EL (cell line): ENCODE results near the gene KCNIP1.
A peak's percentile ranks its signal among the peaks of the same experiment; 100 is the strongest.

Experiments used
- DNase-seq: peaks from one replicate; pipeline ENCODE4 v3.0.0-alpha.2; 2016

KCNIP1 gene

GRCh38 chr5:170503990-170504596 lies at the start of gene KCNIP1:
Gene KCNIP1 (plus strand): TSS chr5:170504020.
- DNase-seq, result no peak

- DNase-seq, result no peak
These were observed 40.4 kb upstream of the KCNIP1 start for GRCh38 chr5:170463426-170463825.

- no peak for DNase-seq
These were observed 39.3 kb upstream of the KCNIP1 start for GRCh38 chr5:170464280-170465127.

- DNase-seq, result no peak
These were observed 37.3 kb upstream of the KCNIP1 start for GRCh38 chr5:170466553-170466952.

GRCh38 chr5:170466988-170467707 lies 36.7 kb upstream of the KCNIP1 start:
- DNase-seq, result peak; percentile 92

- no peak for DNase-seq
These were observed 35.1 kb upstream of the KCNIP1 start for GRCh38 chr5:170468633-170469285.

GRCh38 chr5:170469414-170469813 lies 34.4 kb upstream of the KCNIP1 start:
- no peak for DNase-seq

- DNase-seq, result no peak
These were observed 33.5 kb upstream of the KCNIP1 start for GRCh38 chr5:170470275-170470674.

- no peak for DNase-seq
These were observed 32.9 kb upstream of the KCNIP1 start for GRCh38 chr5:170470808-170471404.

- DNase-seq, result no peak
These were observed 32.2 kb upstream of the KCNIP1 start for GRCh38 chr5:170471551-170472178.

- no peak for DNase-seq
These were observed 30.2 kb upstream of the KCNIP1 start for GRCh38 chr5:170473642-170474041.

- DNase-seq, result no peak
These were observed 29.1 kb upstream of the KCNIP1 start for GRCh38 chr5:170474489-170475274.

- no peak for DNase-seq
These were observed 28.4 kb upstream of the KCNIP1 start for GRCh38 chr5:170475294-170476000.

GRCh38 chr5:170476704-170477103 lies 27.1 kb upstream of the KCNIP1 start:
- no peak for DNase-seq

- DNase-seq, result no peak
These were observed 25.9 kb upstream of the KCNIP1 start for GRCh38 chr5:170477906-170478305.

- DNase-seq, result no peak
These were observed 25.5 kb upstream of the KCNIP1 start for GRCh38 chr5:170478306-170478705.

GRCh38 chr5:170479484-170479883 lies 24.3 kb upstream of the KCNIP1 start:
- peak; percentile 62 for DNase-seq

- DNase-seq, result no peak
These were observed 23.6 kb upstream of the KCNIP1 start for GRCh38 chr5:170480260-170480659.

GRCh38 chr5:170481849-170482248 lies 22.0 kb upstream of the KCNIP1 start:
- no peak for DNase-seq

GRCh38 chr5:170482511-170482910 lies 21.3 kb upstream of the KCNIP1 start:
- DNase-seq, result no peak
